AG10803 (cell line): ENCODE measurements around the gene NDUFAF2.
"Not testable (repeated sequence)": the region's sequence is repeated elsewhere in the genome, so short reads cannot be mapped to it uniquely, and the experiment has no call there.

Experiments
- DNase-seq: peaks from one replicate; pipeline ENCODE4 v3.0.0; 2010; ENCODE audit warnings: low read depth
- H3K4me3 ChIP-seq: 2 replicates; pipeline ENCODE4 v1.5.1; 2011; ENCODE audit warnings: mild to moderate bottlenecking, low read length, control low read depth
- CTCF ChIP-seq: conservative IDR thresholded peaks from 2 replicates; pipeline ENCODE4 v1.5.1; 2011; ENCODE audit warnings: mild to moderate bottlenecking, low read length, control low read depth, inconsistent platforms

NDUFAF2 gene

GRCh38 chr5:60960591-60960990 lies 15.6 kb downstream of the NDUFAF2 start:
- TF ChIP-seq CTCF: peak; percentile 64
- peak; percentile 14 for DNase-seq
- no peak overlapping the region for H3K4me3 ChIP-seq

- peak; percentile 67 for DNase-seq
- no peak for TF ChIP-seq CTCF
- no peak overlapping the region for H3K4me3 ChIP-seq
These were observed 16.7 kb downstream of the NDUFAF2 start for GRCh38 chr5:60961685-60962084.

- no peak for TF ChIP-seq CTCF
- no peak overlapping the region for H3K4me3 ChIP-seq
- DNase-seq: no peak
These were observed 27.2 kb downstream of the NDUFAF2 start for GRCh38 chr5:60972231-60972630.

GRCh38 chr5:60977956-60978737 lies 33.1 kb downstream of the NDUFAF2 start:
- H3K4me3 ChIP-seq: no peak overlapping the region
- no peak for DNase-seq
- no peak for TF ChIP-seq CTCF

- DNase-seq: no peak
- H3K4me3 ChIP-seq: no peak overlapping the region
- no peak for TF ChIP-seq CTCF
These were observed 34.0 kb downstream of the NDUFAF2 start for GRCh38 chr5:60978968-60979367.

GRCh38 chr5:60980511-60980910 lies 35.5 kb downstream of the NDUFAF2 start:
- TF ChIP-seq CTCF: no peak

GRCh38 chr5:60982127-60982526 lies 37.1 kb downstream of the NDUFAF2 start:
- H3K4me3 ChIP-seq, DNase-seq: not testable (repeated sequence)

More at GRCh38 chr5:60980511-60980910, 35.5 kb downstream of the NDUFAF2 start:
- no peak overlapping the region for H3K4me3 ChIP-seq
- DNase-seq: no peak
